Esophagus squamous epithelium (tissue), 4 donors: Measurements from ENCODE around the gene NTMT2.

Experiments
- CTCF ChIP-seq, 6 experiments: fragments of 450-650 bp in 4 of 6; fragments of 200-600 bp in 2 of 6; sonication (generic) in 2 of 6; IDR thresholded peaks; one replicate each; pipeline ENCODE4 v1.5.1; 2016 to 2019; ENCODE audit warnings: antibody characterized with exemption in 6 of 6, mild to moderate bottlenecking in 4 of 6, moderate library complexity in 4 of 6
- POLR2A ChIP-seq, 4 donors: fragments of 450-650 bp; IDR thresholded peaks; one replicate each; pipeline ENCODE4 v1.6.1; 2017; ENCODE audit warnings: antibody characterized with exemption in 4 of 4, mild to moderate bottlenecking in 4 of 4, moderate library complexity in 3 of 4

GRCh38 chr1:170149241-170149640 is 3.5 kb downstream of the NTMT2 start:
- TF ChIP-seq CTCF (IDR thresholded peaks at IDR 0.05) (no peak), POLR2A (IDR thresholded peaks at IDR 0.05) (no peak)
